Stimulated activated CD8-positive, alpha-beta memory T cell treated with anti-CD3 and anti-CD28 coated beads, Interleukin-7, amount 100 ng/mL, for 4 hours (primary cell): ENCODE data around the gene RLF.
"Not testable (repeated sequence)": the region's sequence is repeated elsewhere in the genome, so short reads cannot be mapped to it uniquely, and the experiment has no call there.

Source experiments
- DNase-seq, 2 donors: peaks; one replicate each; pipeline ENCODE4 v3.0.0-alpha.2; 2020; ENCODE audit warnings: low read depth in 2 of 2

Gene RLF

GRCh38 chr1:40162753-40163441 lies 1.7 kb downstream of the RLF start:
- DNase-seq, result no peak

- no peak for DNase-seq
Observed at GRCh38 chr1:40167317-40167716, 6.1 kb downstream of the RLF start.

GRCh38 chr1:40171036-40171435 lies 9.8 kb downstream of the RLF start:
- no peak for DNase-seq

GRCh38 chr1:40174788-40175187 lies 13.6 kb downstream of the RLF start:
- DNase-seq, result no peak

GRCh38 chr1:40176989-40177388 lies 15.8 kb downstream of the RLF start:
- DNase-seq, result not testable (repeated sequence)

- DNase-seq, result no peak
Observed at GRCh38 chr1:40178200-40178599, 17.0 kb downstream of the RLF start.

GRCh38 chr1:40179496-40180089 lies 18.4 kb downstream of the RLF start:
- DNase-seq, result no peak

GRCh38 chr1:40183055-40183710 lies 22.0 kb downstream of the RLF start:
- no peak for DNase-seq

- no peak for DNase-seq
Observed at GRCh38 chr1:40184193-40184592, 23.0 kb downstream of the RLF start.

GRCh38 chr1:40185951-40186864 lies 25.0 kb downstream of the RLF start:
- DNase-seq, result peak; percentile 34 to 42

- DNase-seq, result no peak
Observed at GRCh38 chr1:40187399-40187798, 26.2 kb downstream of the RLF start.

- DNase-seq, result not testable (repeated sequence)
Observed at GRCh38 chr1:40194639-40195038, 33.5 kb downstream of the RLF start.

- DNase-seq, result no peak
Observed at GRCh38 chr1:40197656-40198055, 36.5 kb downstream of the RLF start.

GRCh38 chr1:40199126-40199525 lies 37.9 kb downstream of the RLF start:
- DNase-seq, result no peak

- DNase-seq, result no peak
Observed at GRCh38 chr1:40204856-40205255, 43.7 kb downstream of the RLF start.

- no peak for DNase-seq
Observed at GRCh38 chr1:40210511-40211204, 49.5 kb downstream of the RLF start.

GRCh38 chr1:40218333-40218732 lies 57.1 kb downstream of the RLF start:
- no peak for DNase-seq

GRCh38 chr1:40221471-40221905 lies 60.3 kb downstream of the RLF start:
- not testable (repeated sequence) for DNase-seq

- DNase-seq, result no peak
Observed at GRCh38 chr1:40221977-40222772, 61.0 kb downstream of the RLF start.

- no peak for DNase-seq
Observed at GRCh38 chr1:40224040-40224439, 62.9 kb downstream of the RLF start.

- no peak for DNase-seq
Observed at GRCh38 chr1:40226192-40226591, 65.0 kb downstream of the RLF start.
